H1 (cell line): ENCODE measurements around the gene UGGT1. TPM values are rescaled to one million over a fixed set of nuclear protein-coding genes. Genes with fewer than 3 reads are reported as not detected.

Experiments used
- CTCF ChIA-PET: fragments of 300-600 bp; sonication (Branson Sonifier 250); formaldehyde crosslinking; loops from one replicate; lab custom pipeline; 2021; ENCODE audit not compliant: partially characterized antibody; lab: Charles Lee
- POLR2A ChIA-PET: fragments of 300-600 bp; sonication (Branson Sonifier 250); formaldehyde crosslinking; loops from one replicate; lab custom pipeline; 2021; ENCODE audit warnings: inconsistent platforms; ENCODE audit not compliant: partially characterized antibody; lab: Charles Lee
- DNase-seq, 2 experiments: peaks; one replicate each; pipeline versions ENCODE4 v3.0.0 to v3.0.0-alpha.2; 2010 to 2022; ENCODE audit warnings: low spot score in 2 of 2, low read depth in 1 of 2, mixed read lengths in 1 of 2
- FAIRE-seq: peaks from 2 replicates; lab custom pipeline; 2011; peaks lifted over from hg19 to GRCh38; lab: Jason Lieb, UNC
- H2AFZ ChIP-seq: 2 replicates; pipeline ENCODE4 v1.8.1; 2012; ENCODE audit warnings: low read length, inconsistent platforms
- H2AK5ac ChIP-seq: 2 replicates; pipeline ENCODE4 v1.6.1; 2013; ENCODE audit warnings: low read depth, low read length
- H2BK120ac ChIP-seq: replicated peaks from 2 replicates; pipeline ENCODE3; 2013; ENCODE audit warnings: low read depth, low read length, inconsistent platforms
- H2BK12ac ChIP-seq: 2 replicates; pipeline ENCODE4 v1.6.1; 2013; ENCODE audit warnings: low read depth, low read length
- H2BK15ac ChIP-seq: 2 replicates; pipeline ENCODE4 v1.6.1; 2013; ENCODE audit warnings: low read length
- H2BK20ac ChIP-seq: 2 replicates; pipeline ENCODE4 v1.6.1; 2013; ENCODE audit warnings: low read length
- H2BK5ac ChIP-seq: 2 replicates; pipeline ENCODE4 v1.6.1; 2013; ENCODE audit warnings: low read depth, low read length
- H3K14ac ChIP-seq: 2 replicates; pipeline ENCODE4 v1.6.1; 2013; ENCODE audit warnings: inconsistent platforms; ENCODE audit not compliant: insufficient read length
- H3K18ac ChIP-seq: 2 replicates; pipeline ENCODE4 v1.6.1; 2013; ENCODE audit warnings: low read length; ENCODE audit errors: extremely low read depth
- H3K23ac ChIP-seq: 2 replicates; pipeline ENCODE4 v1.6.1; 2013; ENCODE audit warnings: inconsistent platforms; ENCODE audit not compliant: insufficient read length
- H3K23me2 ChIP-seq: 2 replicates; pipeline ENCODE4 v1.6.1; 2013; ENCODE audit warnings: low read depth, low read length
- H3K27ac ChIP-seq: 2 replicates; pipeline ENCODE4 v1.6.1; 2011; ENCODE audit warnings: low read depth, low read length, inconsistent platforms
- H3K27me3 ChIP-seq, 4 experiments: replicated peaks in 1 of 4; 1 replicate in 1 of 4; 2 replicates in 3 of 4; pipeline versions ENCODE4 v1.6.1 to v1.8.1; 2011 to 2013; ENCODE audit warnings: low read length in 3 of 4, mild to moderate bottlenecking in 3 of 4, inconsistent platforms in 2 of 4, mixed read lengths in 2 of 4, moderate library complexity in 1 of 4; ENCODE audit not compliant: control insufficient read depth in 3 of 4, insufficient read depth in 3 of 4; ENCODE audit errors: extremely low read depth in 1 of 4
- H3K36me3 ChIP-seq, 4 experiments: 2 replicates each; pipeline versions ENCODE4 v1.6.1 to v1.8.1; 2011 to 2013; ENCODE audit warnings: mild to moderate bottlenecking in 4 of 4, low read length in 3 of 4, moderate library complexity in 2 of 4, control low read depth in 1 of 4, inconsistent platforms in 1 of 4; ENCODE audit not compliant: insufficient read depth in 4 of 4, control insufficient read depth in 2 of 4
- H3K4ac ChIP-seq: replicated peaks from 2 replicates; pipeline ENCODE3; 2013; ENCODE audit warnings: low read length, low read depth, mixed read lengths, inconsistent platforms; ENCODE audit not compliant: insufficient read length
- H3K4me1 ChIP-seq, 4 experiments: replicated peaks in 1 of 4; 1 replicate in 1 of 4; 2 replicates in 3 of 4; pipeline versions ENCODE4 v1.6.1 to v1.8.1; 2011 to 2013; ENCODE audit warnings: low read length in 3 of 4, inconsistent platforms in 2 of 4, mixed read lengths in 1 of 4; ENCODE audit not compliant: insufficient read depth in 4 of 4, control insufficient read depth in 3 of 4
- H3K4me2 ChIP-seq, 2 experiments: 2 replicates each; pipeline versions ENCODE4 v1.6.1 to v1.8.1; 2011 to 2013; ENCODE audit warnings: low read depth in 2 of 2, low read length in 2 of 2, control low read depth in 1 of 2, inconsistent platforms in 1 of 2, mild to moderate bottlenecking in 1 of 2; ENCODE audit not compliant: insufficient read depth in 1 of 2
- H3K4me3 ChIP-seq, 4 experiments: fragments of 200-600, 300-600 bp in 1 of 4; sonication (generic), shearing (Covaris generic), sonication (Bioruptor Twin) in 1 of 4; 2 replicates each; pipeline versions ENCODE4 v1.5.1 to v1.8.1; 2011 to 2016; ENCODE audit warnings: low read length in 4 of 4, low read depth in 3 of 4, control low read depth in 2 of 4, inconsistent platforms in 2 of 4, mild to moderate bottlenecking in 2 of 4, mixed read lengths in 1 of 4, moderate library complexity in 1 of 4; ENCODE audit not compliant: insufficient read depth in 2 of 4; ENCODE audit errors: extremely low read depth in 1 of 4
- H3K56ac ChIP-seq: replicated peaks from 2 replicates; pipeline ENCODE3; 2013; ENCODE audit warnings: low read depth, mild to moderate bottlenecking, mixed read lengths, low read length, inconsistent platforms; ENCODE audit not compliant: insufficient read length
- H3K79me1 ChIP-seq: 2 replicates; pipeline ENCODE4 v1.6.1; 2013; ENCODE audit warnings: low read depth, low read length, control low read depth
- H3K79me2 ChIP-seq, 2 experiments: 2 replicates each; pipeline versions ENCODE4 v1.6.1 to v1.8.1; 2012 to 2013; ENCODE audit warnings: low read length in 2 of 2, mild to moderate bottlenecking in 2 of 2, inconsistent platforms in 1 of 2; ENCODE audit not compliant: insufficient read depth in 2 of 2, control insufficient read depth in 1 of 2
- H3K9ac ChIP-seq, 4 experiments: replicated peaks in 1 of 4; 1 replicate in 1 of 4; 2 replicates in 3 of 4; pipeline versions ENCODE4 v1.6.1 to v1.8.1; 2011 to 2013; ENCODE audit warnings: low read depth in 3 of 4, low read length in 3 of 4, control low read depth in 2 of 4, mild to moderate bottlenecking in 2 of 4, moderate library complexity in 2 of 4, inconsistent platforms in 1 of 4; ENCODE audit errors: extremely low read depth in 1 of 4
- H3K9me3 ChIP-seq, 2 experiments: 2 replicates each; pipeline versions ENCODE4 v1.6.1 to v1.8.1; 2012 to 2013; ENCODE audit warnings: mild to moderate bottlenecking in 2 of 2, moderate library complexity in 2 of 2, control low read depth in 1 of 2, inconsistent platforms in 1 of 2, low read depth in 1 of 2, low read length in 1 of 2, mixed read lengths in 1 of 2; ENCODE audit not compliant: insufficient read depth in 2 of 2
- H4K20me1 ChIP-seq, 2 experiments: replicated peaks in 1 of 2; 2 replicates each; pipeline versions ENCODE3 to v1.8.1; 2011 to 2013; ENCODE audit warnings: inconsistent platforms in 2 of 2, low read length in 2 of 2, mild to moderate bottlenecking in 1 of 2; ENCODE audit not compliant: insufficient read depth in 2 of 2, control insufficient read depth in 1 of 2
- H4K5ac ChIP-seq: 2 replicates; pipeline ENCODE4 v1.6.1; 2013; ENCODE audit warnings: low read length, low read depth, mixed read lengths, inconsistent platforms; ENCODE audit not compliant: insufficient read length
- H4K8ac ChIP-seq: 2 replicates; pipeline ENCODE4 v1.8.0; 2013; ENCODE audit warnings: mild to moderate bottlenecking, moderate library complexity, low read length, inconsistent platforms; ENCODE audit not compliant: insufficient read depth; ENCODE audit errors: extremely low read depth
- H4K91ac ChIP-seq: replicated peaks from 2 replicates; pipeline ENCODE3; 2013; ENCODE audit warnings: low read length, mixed read lengths, inconsistent platforms; ENCODE audit not compliant: insufficient read length
- CHD2 ChIP-seq: IDR thresholded peaks from 2 replicates; pipeline ENCODE4 v1.6.1; 2012; ENCODE audit warnings: low read length, improper control_type of control experiment
- FOSL1 ChIP-seq: IDR thresholded peaks from 2 replicates; pipeline ENCODE4 v1.6.1; 2011; ENCODE audit warnings: mild to moderate bottlenecking, low read depth, low read length, moderate library complexity; ENCODE audit not compliant: insufficient read depth
- GABPA ChIP-seq: IDR thresholded peaks from 2 replicates; pipeline ENCODE4 v1.6.1; 2011; ENCODE audit warnings: mild to moderate bottlenecking, low read length, moderate library complexity, borderline replicate concordance; ENCODE audit not compliant: insufficient read depth
- JUN ChIP-seq: IDR thresholded peaks from 2 replicates; pipeline ENCODE4 v1.6.1; 2011; ENCODE audit warnings: low read depth, mild to moderate bottlenecking, improper control_type of control experiment, low read length
- KDM1A ChIP-seq: fragments of 200-600, 300-600 bp; sonication (generic); IDR thresholded peaks from 2 replicates; pipeline ENCODE4 v1.7.1; 2016; ENCODE audit warnings: mild to moderate bottlenecking, low read length, borderline replicate concordance
- KDM5A ChIP-seq: fragments of 200-600 bp; IDR thresholded peaks from 2 replicates; pipeline ENCODE4 v1.7.1; 2012; ENCODE audit warnings: mild to moderate bottlenecking, low read length, inconsistent platforms, mixed read lengths
- NRF1 ChIP-seq: IDR thresholded peaks from 2 replicates; pipeline ENCODE4 v1.6.1; 2011; ENCODE audit warnings: mild to moderate bottlenecking, low read depth, low read length, improper control_type of control experiment
- RAD21 ChIP-seq, 2 experiments: IDR thresholded peaks in 1 of 2; conservative IDR thresholded peaks in 1 of 2; 2 replicates each; pipeline ENCODE4 v1.6.1; 2011; ENCODE audit warnings: low read depth in 2 of 2, low read length in 2 of 2, improper control_type of control experiment in 1 of 2, inconsistent platforms in 1 of 2, mild to moderate bottlenecking in 1 of 2, moderate library complexity in 1 of 2
- RFX5 ChIP-seq: IDR thresholded peaks from 2 replicates; pipeline ENCODE4 v1.6.1; 2011; ENCODE audit warnings: low read depth, low read length, improper control_type of control experiment, borderline replicate concordance
- SP2 ChIP-seq: IDR thresholded peaks from 2 replicates; pipeline ENCODE4 v1.6.1; 2012; ENCODE audit warnings: mild to moderate bottlenecking, low read length, inconsistent platforms
- SP4 ChIP-seq: IDR thresholded peaks from 2 replicates; pipeline ENCODE4 v1.6.1; 2012; ENCODE audit warnings: low read length, inconsistent platforms
- SUZ12 ChIP-seq: fragments of 200-600 bp; sonication (generic); IDR thresholded peaks from 2 replicates; pipeline ENCODE4 v1.6.1; 2012; ENCODE audit warnings: mild to moderate bottlenecking, inconsistent platforms, low read length, moderate library complexity, mixed read lengths
- TAF7 ChIP-seq: optimal IDR thresholded peaks from 2 replicates; pipeline ENCODE3; 2011; ENCODE audit warnings: low read depth, mild to moderate bottlenecking, inconsistent platforms, low read length, moderate library complexity, borderline replicate concordance
- WGBS, 2 experiments: shearing (Covaris generic) in 1 of 2; methylation state at CpG; one replicate each; pipeline versions ENCODE4 v1.1.6 to v1.1.7; 2013 to 2015; ENCODE audit warnings: low lambda C conversion rate in 2 of 2, mixed read lengths in 2 of 2, inconsistent platforms in 1 of 2, low coverage in 1 of 2, missing lambda C conversion rate in 1 of 2; ENCODE audit not compliant: insufficient replicate concordance in 2 of 2, insufficient coverage in 1 of 2, insufficient read length in 1 of 2; ENCODE audit errors: extremely low coverage in 1 of 2, missing lambda C conversion rate in 1 of 2; 5-methylcytosine and 5-hydroxymethylcytosine counted together
- polyA plus RNA-seq, 7 experiments: library from polyadenylated mRNA; depleted of rRNA in 3 of 7; stranded (reverse) in 5 of 7; unstranded in 2 of 7; fragments of >200 nt in 5 of 7; fragments of 200-250 nt in 2 of 7; gene quantifications; 1 replicate in 5 of 7; 2 replicates in 1 of 7; 4 replicates in 1 of 7; pipeline versions ENCODE4 v1.2.1 to v1.2.3, GENCODE V29; 2011 to 2013; ENCODE audit warnings: missing spikeins in 2 of 7, mixed read lengths in 2 of 7
- total RNA-seq: library from RNA; stranded (reverse); fragmentation: NEBNext Ultra II Directional; extraction: Animal tissue kit (Norgen Biotek cat#: 25700); gene quantifications from 2 replicates; pipeline ENCODE4 v1.2.1, GENCODE V29; 2021

UGGT1 gene
- total and polyA plus RNA-seq, 2 of the 8 experiments (the other 6 are each of a cell fraction or from before 2014, with no cell fraction given), result 14.9 to 57.3 TPM

GRCh38 chr2:128154225-128154624 is 63.2 kb downstream of the UGGT1 start:
- POLR2A ChIA-PET, result no interaction called here
- Histone ChIP-seq H2BK5ac (no peak overlapping the region), H3K27me3 (no peaks in the 10 kb centered on the region), H3K4ac (no peak overlapping the region), H3K4me1 (no peaks in the 10 kb centered on the region), H4K5ac (no peak overlapping the region), H3K79me1 (no peaks in the 10 kb centered on the region; the same call in 1 of the 2 replicates), H3K9ac (no peak overlapping the region), H3K18ac (no peak overlapping the region), H3K79me2 (no peaks in the 10 kb centered on the region), H3K36me3 (peaks cover 7 to 38% (median 17%) of the 10 kb centered on the region in 4 experiments), H2AK5ac (no peak overlapping the region), H3K14ac (no peak overlapping the region), H4K8ac (no peak overlapping the region), H3K23me2 (no peaks in the 10 kb centered on the region), H2BK20ac (no peak overlapping the region), H2BK15ac (no peak overlapping the region), H3K9me3 (no peaks in the 10 kb centered on the region), H3K23ac (no peak overlapping the region), H2AFZ (no peak overlapping the region), H2BK12ac (no peak overlapping the region), H2BK120ac (no peak overlapping the region), H4K20me1 (peaks cover 0 to 2% of the 10 kb centered on the region in 2 experiments), H4K91ac (no peak overlapping the region), H3K56ac (no peak overlapping the region), H3K4me2 (no peak overlapping the region), H3K27ac (no peak overlapping the region), H3K4me3 (no peak overlapping the region)
- CTCF ChIA-PET, result interaction anchor here (1.0 to 1.6 kb wide), 3 partner anchors 90 to 362 kb away, joined by 3 read pairs; no protein-coding TSS in a partner anchor
- FAIRE-seq (no peak), DNase-seq (no peak)
- 94% methylated on average over 4 of the region's 4 CpGs; no CpG with 5 or more reads in 1 of the 2 experiments for WGBS, 2 experiments
- TF ChIP-seq RAD21 (IDR thresholded peaks at IDR 0.05 in 1 of 2, conservative IDR thresholded peaks at IDR 0.05 in 1 of 2; ENCODE audit: low read depth in 2 of 2, low read length in 2 of 2) (no peak), JUN (no peak), SP2 (no peak), RFX5 (no peak), GABPA (no peak), SUZ12 (no peak), TAF7 (no peak), CHD2 (no peak), KDM5A (no peak), FOSL1 (no peak), KDM1A (no peak), NRF1 (no peak), SP4 (no peak)
